Caco-2 (cell line): ENCODE results near the gene NLGN1. TPM values are rescaled to one million over a fixed set of nuclear protein-coding genes. Genes with fewer than 3 reads are reported as not detected.

Experiments used
- BruUV-seq: library from RNA; stranded (reverse); fragments of 400-500 nt; replicated peaks from 2 replicates; lab custom pipeline; 2021; lab: Mats Ljungman, UMichigan
- CTCF ChIA-PET: fragments of 300-600 bp; sonication (Branson Sonifier 250); formaldehyde crosslinking; loops from one replicate; lab custom pipeline; 2022; ENCODE audit warnings: antibody characterized with exemption; lab: Charles Lee
- POLR2A ChIA-PET: fragments of 300-600 bp; sonication (Branson Sonifier 250); formaldehyde crosslinking; loops from one replicate; lab custom pipeline; 2022; ENCODE audit warnings: antibody characterized with exemption; lab: Charles Lee
- DNase-seq, 2 experiments: peaks; one replicate each; pipeline versions ENCODE4 v3.0.0 to v3.0.0-alpha.2; 2020 to 2022
- H3K27me3 ChIP-seq: replicated peaks from 2 replicates; pipeline ENCODE4 v1.6.0; 2011; ENCODE audit warnings: low read length; ENCODE audit not compliant: control insufficient read depth, insufficient read depth
- H3K36me3 ChIP-seq: 2 replicates; pipeline ENCODE4 v1.5.1; 2011; ENCODE audit warnings: low read length; ENCODE audit not compliant: control insufficient read depth, insufficient read depth
- H3K4me1 ChIP-seq: fragments of 250-450 bp; sonication (Bioruptor Pico); 2 replicates; pipeline ENCODE4 v1.5.1; 2020; ENCODE audit warnings: mild to moderate bottlenecking
- H3K4me3 ChIP-seq: 2 replicates; pipeline ENCODE4 v1.5.1; 2011; ENCODE audit warnings: low read depth, mild to moderate bottlenecking, control low read depth, low read length
- H3K9me3 ChIP-seq: fragments of 250-450 bp; sonication (Bioruptor Pico); 2 replicates; pipeline ENCODE4 v1.5.1; 2020; ENCODE audit warnings: mild to moderate bottlenecking, moderate library complexity
- H3K27ac Mint-ChIP-seq: one replicate; pipeline ENCODE4 v1.8.0; 2022; ENCODE audit warnings: mixed read lengths; ENCODE audit not compliant: unreplicated experiment
- H3K27me3 Mint-ChIP-seq: one replicate; pipeline ENCODE4 v1.8.0; 2022; ENCODE audit warnings: mixed read lengths; ENCODE audit not compliant: insufficient read depth, unreplicated experiment
- H3K36me3 Mint-ChIP-seq: one replicate; pipeline ENCODE4 v1.8.0; 2022; ENCODE audit warnings: mild to moderate bottlenecking, mixed read lengths; ENCODE audit not compliant: insufficient read depth, unreplicated experiment
- H3K4me1 Mint-ChIP-seq: one replicate; pipeline ENCODE4 v1.8.0; 2022; ENCODE audit warnings: low read depth, mixed read lengths; ENCODE audit not compliant: unreplicated experiment
- H3K4me3 Mint-ChIP-seq: one replicate; pipeline ENCODE4 v1.8.0; 2022; ENCODE audit warnings: mild to moderate bottlenecking, moderate library complexity, mixed read lengths; ENCODE audit not compliant: unreplicated experiment
- H3K9me3 Mint-ChIP-seq: one replicate; pipeline ENCODE4 v1.8.0; 2022; ENCODE audit warnings: mixed read lengths; ENCODE audit not compliant: unreplicated experiment
- intact Hi-C: fragments of 100-400 bp; cut with micrococcal nuclease; formaldehyde crosslinking; loops from one replicate; pipeline ENCODE4 v1.10.0; 2022; ENCODE audit not compliant: unreplicated experiment
- total RNA-seq: library from RNA; stranded (reverse); gene quantifications from 2 replicates; pipeline ENCODE4 v1.2.3, GENCODE V29; 2022
- TF ChIP-seq, protein P1 (sequence below), 2 experiments: fragments of 200-600 bp in 1 of 2; IDR thresholded peaks; 1 replicate in 1 of 2; 2 replicates in 1 of 2; pipeline versions ENCODE4 v1.5.1 to v1.8.0; 2011 to 2022; ENCODE audit warnings: antibody characterized with exemption in 1 of 2, control low read depth in 1 of 2, inconsistent platforms in 1 of 2, low read depth in 1 of 2, low read length in 1 of 2, mild to moderate bottlenecking in 1 of 2, moderate library complexity in 1 of 2; ENCODE audit not compliant: insufficient read depth in 1 of 2, severe bottlenecking in 1 of 2, unreplicated experiment in 1 of 2

The NLGN1 gene
- total RNA-seq, 1 experiment from 2014 or later: not detected

DNA sequence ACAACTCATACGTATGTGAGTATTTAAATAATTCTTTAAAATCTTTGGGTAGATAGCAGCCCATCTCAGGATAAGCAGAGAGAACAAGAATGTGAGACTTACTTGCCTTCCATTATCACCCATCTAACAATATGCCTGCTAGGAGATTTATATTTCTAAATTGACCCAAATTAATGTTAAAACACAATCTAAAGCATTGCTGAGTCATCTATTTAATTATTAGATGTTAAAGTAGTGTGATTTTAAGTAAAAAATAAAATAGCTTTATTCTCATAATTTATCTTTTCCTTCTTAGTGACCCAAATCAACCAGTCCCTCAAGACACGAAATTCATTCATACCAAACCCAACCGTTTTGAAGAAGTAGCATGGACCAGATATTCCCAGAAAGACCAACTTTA lies 882.6 kb downstream of the NLGN1 start:
- intact Hi-C loops: no loop called here
- Mint-ChIP-seq H3K36me3 (no peaks in the 10 kb centered on the region), H3K9me3 (no peaks in the 10 kb centered on the region), H3K4me3 (no peak overlapping the region), H3K4me1 (no peaks in the 10 kb centered on the region), H3K27ac (no peak overlapping the region), H3K27me3 (no peaks in the 10 kb centered on the region)
- BruUV-seq: no TSS peak
- DNase-seq: no peak
- H3K27me3 ChIP-seq: no peaks in the 10 kb centered on the region
- TF ChIP-seq, protein P1, sequence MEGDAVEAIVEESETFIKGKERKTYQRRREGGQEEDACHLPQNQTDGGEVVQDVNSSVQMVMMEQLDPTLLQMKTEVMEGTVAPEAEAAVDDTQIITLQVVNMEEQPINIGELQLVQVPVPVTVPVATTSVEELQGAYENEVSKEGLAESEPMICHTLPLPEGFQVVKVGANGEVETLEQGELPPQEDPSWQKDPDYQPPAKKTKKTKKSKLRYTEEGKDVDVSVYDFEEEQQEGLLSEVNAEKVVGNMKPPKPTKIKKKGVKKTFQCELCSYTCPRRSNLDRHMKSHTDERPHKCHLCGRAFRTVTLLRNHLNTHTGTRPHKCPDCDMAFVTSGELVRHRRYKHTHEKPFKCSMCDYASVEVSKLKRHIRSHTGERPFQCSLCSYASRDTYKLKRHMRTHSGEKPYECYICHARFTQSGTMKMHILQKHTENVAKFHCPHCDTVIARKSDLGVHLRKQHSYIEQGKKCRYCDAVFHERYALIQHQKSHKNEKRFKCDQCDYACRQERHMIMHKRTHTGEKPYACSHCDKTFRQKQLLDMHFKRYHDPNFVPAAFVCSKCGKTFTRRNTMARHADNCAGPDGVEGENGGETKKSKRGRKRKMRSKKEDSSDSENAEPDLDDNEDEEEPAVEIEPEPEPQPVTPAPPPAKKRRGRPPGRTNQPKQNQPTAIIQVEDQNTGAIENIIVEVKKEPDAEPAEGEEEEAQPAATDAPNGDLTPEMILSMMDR (IDR thresholded peaks at IDR 0.05; ENCODE audit: insufficient read depth in 1 of 2, low read depth in 1 of 2, low read length in 1 of 2, severe bottlenecking in 1 of 2, unreplicated experiment in 1 of 2): no peak
- ChIA-PET POLR2A (no interaction called here), CTCF (no interaction called here)
- H3K36me3 ChIP-seq: no peaks in the 10 kb centered on the region
- peaks cover 4% of the 10 kb centered on the region; the same call in 1 of the 2 replicates for H3K4me1 ChIP-seq
- no peak overlapping the region for H3K4me3 ChIP-seq
- no peaks in the 10 kb centered on the region for H3K9me3 ChIP-seq

DNA sequence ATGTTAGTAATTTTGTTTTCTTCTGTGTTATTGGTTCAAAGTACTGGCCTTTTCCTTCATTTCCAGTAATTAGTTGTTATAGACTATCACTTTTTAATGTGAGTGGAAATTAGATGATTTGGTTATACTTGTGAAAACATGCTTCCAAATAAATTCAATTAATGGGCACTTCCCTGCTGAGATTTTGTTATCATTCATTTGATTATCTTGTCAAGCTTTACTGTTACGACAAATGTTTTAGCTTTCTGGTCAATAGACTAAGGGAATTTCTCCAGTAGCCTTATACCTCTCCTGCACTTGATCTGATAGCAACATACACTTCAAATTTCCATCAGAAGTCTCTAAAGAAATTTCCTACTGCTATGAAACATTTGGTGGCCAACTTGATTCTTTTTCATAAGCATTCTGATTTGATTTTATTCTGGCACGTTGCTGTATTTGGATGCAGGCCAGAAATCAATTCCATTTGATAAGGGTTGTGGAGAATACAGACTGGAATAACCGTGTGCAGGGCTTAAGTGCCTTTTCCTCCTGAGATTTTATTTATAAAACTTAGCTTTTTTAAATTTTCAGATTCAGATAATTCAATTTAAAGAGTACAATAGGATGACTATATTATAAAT lies 887.8 kb downstream of the NLGN1 start:
- no peaks in the 10 kb centered on the region; the same call in 1 of the 2 replicates for H3K9me3 ChIP-seq
- TF ChIP-seq, protein P1 (IDR thresholded peaks at IDR 0.05; ENCODE audit: insufficient read depth in 1 of 2, low read depth in 1 of 2, low read length in 1 of 2, severe bottlenecking in 1 of 2, unreplicated experiment in 1 of 2): no peak
- Mint-ChIP-seq H3K4me3 (no peak overlapping the region), H3K9me3 (no peaks in the 10 kb centered on the region), H3K36me3 (no peaks in the 10 kb centered on the region), H3K4me1 (no peaks in the 10 kb centered on the region), H3K27ac (no peak overlapping the region), H3K27me3 (peaks cover 6% of the 10 kb centered on the region)
- intact Hi-C loops: no loop called here
- no peaks in the 10 kb centered on the region for H3K4me1 ChIP-seq
- ChIA-PET POLR2A (no interaction called here), CTCF (no interaction called here)
- DNase-seq: no peak
- no peaks in the 10 kb centered on the region for H3K36me3 ChIP-seq
- H3K4me3 ChIP-seq: no peak overlapping the region
- no TSS peak for BruUV-seq
- no peaks in the 10 kb centered on the region for H3K27me3 ChIP-seq

DNA sequence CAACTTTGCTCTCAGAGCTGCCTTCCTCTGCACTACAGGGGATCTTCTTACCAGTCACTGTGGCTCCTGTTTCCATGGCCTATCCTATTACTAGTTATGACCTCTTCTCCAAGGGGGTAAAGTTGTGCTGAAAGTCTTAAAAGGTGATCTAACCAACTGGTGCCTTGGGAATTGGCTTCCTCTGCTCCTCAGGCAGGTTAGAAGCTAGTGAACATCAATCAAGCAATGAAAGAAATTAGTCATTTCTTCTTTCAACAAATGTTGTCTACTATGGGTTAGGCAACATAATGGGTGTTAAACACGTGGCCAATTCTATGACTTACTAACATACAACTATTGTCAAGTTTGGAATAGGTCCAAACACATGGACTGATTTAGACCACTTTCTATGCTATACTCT lies 890.2 kb downstream of the NLGN1 start:
- POLR2A ChIA-PET: no interaction called here
- H3K9me3 Mint-ChIP-seq: no peaks in the 10 kb centered on the region
- Histone ChIP-seq H3K4me1 (no peaks in the 10 kb centered on the region), H3K36me3 (no peaks in the 10 kb centered on the region), H3K9me3 (no peaks in the 10 kb centered on the region; the same call in 1 of the 2 replicates), H3K4me3 (no peak overlapping the region), H3K27me3 (no peaks in the 10 kb centered on the region)
- no peak overlapping the region for H3K4me3 Mint-ChIP-seq
- CTCF ChIA-PET: no interaction called here
- no peaks in the 10 kb centered on the region for H3K36me3 Mint-ChIP-seq
- TF ChIP-seq, protein P1 (IDR thresholded peaks at IDR 0.05; ENCODE audit: insufficient read depth in 1 of 2, low read depth in 1 of 2, low read length in 1 of 2, severe bottlenecking in 1 of 2, unreplicated experiment in 1 of 2): no peak
- intact Hi-C loops: no loop called here
- no peak overlapping the region for H3K27ac Mint-ChIP-seq
- DNase-seq: no peak
- H3K27me3 Mint-ChIP-seq: peaks cover 8% of the 10 kb centered on the region
- BruUV-seq: no TSS peak
- H3K4me1 Mint-ChIP-seq: no peaks in the 10 kb centered on the region
